ENCODE measurements around the gene PRKAR1B.
A peak's percentile ranks its signal among the peaks of the same experiment; 100 is the strongest.
"Not testable (repeated sequence)": the region's sequence is repeated elsewhere in the genome, so short reads cannot be mapped to it uniquely, and the experiment has no call there.

The PRKAR1B gene

DNA sequence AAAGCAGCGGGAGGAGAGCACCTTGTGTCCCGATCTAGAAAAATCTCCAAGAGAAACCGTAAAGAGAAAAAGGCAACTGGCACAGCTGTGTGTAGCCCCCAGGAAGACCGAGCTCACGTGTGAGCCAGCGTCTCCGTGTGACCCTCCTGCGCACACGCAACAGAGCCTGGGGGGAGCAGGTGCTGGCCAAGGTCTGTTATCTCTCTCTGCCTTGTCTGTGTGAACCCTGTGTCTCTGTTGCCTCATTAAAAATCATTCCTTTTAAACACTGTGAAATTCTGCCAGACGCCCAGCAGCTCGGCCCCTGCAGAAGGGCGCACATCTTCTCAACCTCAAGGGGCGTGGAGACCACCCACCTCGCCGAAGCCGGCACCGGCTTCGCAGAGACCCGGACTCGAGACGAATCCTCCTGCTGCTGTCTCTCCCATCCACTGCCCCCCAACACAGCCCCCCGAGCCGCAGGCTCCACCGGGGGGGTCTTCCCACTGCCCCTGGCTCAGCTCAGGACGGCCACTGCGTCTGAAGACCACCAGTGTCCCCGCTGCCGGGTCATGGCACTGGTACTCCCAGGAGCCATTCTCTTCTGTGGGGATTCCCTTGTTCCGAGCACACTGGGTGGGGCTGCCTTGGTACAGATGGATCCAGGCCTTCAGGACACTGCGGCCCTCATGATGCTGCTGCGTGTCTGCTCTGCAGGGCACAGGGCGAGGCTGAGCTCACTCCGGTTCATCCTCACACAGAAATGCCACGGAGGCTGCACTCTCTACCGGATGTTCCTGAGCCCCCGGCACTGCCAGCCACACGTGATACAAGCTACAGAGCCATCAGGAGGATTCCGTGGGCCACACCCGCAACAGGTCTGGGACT is 94.9 kb downstream of the PRKAR1B start:
- DNase-seq (ENCODE audit: low read depth, low spot score): no peak
- no peak overlapping the region for H3K27ac ChIP-seq

GRCh38 chr7:631291-631711 is 95.8 kb downstream of the PRKAR1B start:
- H3K27ac ChIP-seq: no peak overlapping the region
- no peak for DNase-seq (ENCODE audit: low read depth, low spot score)

DNA sequence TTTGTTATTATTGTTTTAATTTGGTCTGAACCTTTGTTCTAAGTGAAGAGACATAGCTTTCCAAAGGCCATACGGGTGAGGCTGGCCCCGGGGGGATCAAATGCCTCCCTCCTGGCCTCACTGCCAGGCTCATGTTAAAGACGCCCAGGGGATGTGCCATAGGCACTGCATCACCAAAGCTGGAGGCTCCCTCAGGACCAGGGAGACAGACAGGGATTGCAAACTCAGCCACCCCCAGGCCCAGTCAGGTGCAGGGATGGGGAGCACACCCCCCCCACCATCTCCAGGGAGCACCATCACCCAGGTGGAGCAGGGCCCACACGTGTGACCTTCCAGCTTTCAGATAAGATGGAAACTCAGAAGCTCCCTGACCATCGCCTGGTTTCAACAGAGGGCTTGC is 96.5 kb downstream of the PRKAR1B start:
- DNase-seq (ENCODE audit: low read depth, low spot score): no peak
- H3K27ac ChIP-seq: no peak overlapping the region

GRCh38 chr7:630111-630511 is 97.0 kb downstream of the PRKAR1B start:
- H3K27ac ChIP-seq: no peak overlapping the region
- DNase-seq (ENCODE audit: low read depth, low spot score): no peak

DNA sequence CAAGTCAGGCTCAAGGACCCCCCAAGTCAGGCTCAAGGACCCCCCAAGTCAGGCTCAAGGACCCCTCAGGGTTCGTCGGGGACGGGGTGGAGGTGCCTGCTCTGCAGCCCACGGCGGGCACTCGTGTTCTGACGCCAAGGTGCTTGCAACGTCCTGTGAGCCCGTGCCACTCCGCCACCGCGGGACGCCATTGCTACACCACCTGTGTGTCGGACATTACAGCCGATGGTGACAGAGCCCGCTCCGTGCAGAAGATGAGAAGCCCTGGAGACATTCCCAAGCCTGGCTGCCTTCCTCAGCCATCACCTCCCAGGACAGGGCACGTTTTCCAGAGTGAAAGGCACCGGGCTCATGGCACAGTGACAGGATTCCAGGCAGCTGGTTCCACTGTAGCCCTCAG is 98.3 kb downstream of the PRKAR1B start:
- no peak overlapping the region for H3K27ac ChIP-seq
- no peak for DNase-seq (ENCODE audit: low read depth, low spot score)

DNA sequence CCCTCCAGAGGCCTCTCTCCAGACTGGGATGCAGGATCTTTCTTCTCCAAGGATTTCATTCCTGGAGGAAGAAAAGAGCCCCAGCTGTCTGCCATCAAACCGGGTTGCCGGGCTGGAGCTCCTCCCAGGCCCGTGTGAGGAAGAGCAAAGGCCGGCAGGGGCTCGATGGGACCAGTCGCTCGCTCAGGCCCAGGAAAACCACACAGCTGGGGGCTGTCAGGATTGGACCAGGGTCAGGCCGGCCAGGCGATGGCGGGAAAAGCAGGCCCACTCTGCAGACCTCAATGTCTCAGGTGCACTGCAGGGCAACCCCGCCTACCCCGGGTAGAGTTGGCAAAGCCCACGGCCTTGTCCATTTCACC is 98.7 kb downstream of the PRKAR1B start:
- no peak overlapping the region for H3K27ac ChIP-seq
- no peak for DNase-seq (ENCODE audit: low read depth, low spot score)

- no peak for DNase-seq (ENCODE audit: low read depth, low spot score)
Observed at GRCh38 chr7:627661-628401, 99.2 kb downstream of the PRKAR1B start.

DNA sequence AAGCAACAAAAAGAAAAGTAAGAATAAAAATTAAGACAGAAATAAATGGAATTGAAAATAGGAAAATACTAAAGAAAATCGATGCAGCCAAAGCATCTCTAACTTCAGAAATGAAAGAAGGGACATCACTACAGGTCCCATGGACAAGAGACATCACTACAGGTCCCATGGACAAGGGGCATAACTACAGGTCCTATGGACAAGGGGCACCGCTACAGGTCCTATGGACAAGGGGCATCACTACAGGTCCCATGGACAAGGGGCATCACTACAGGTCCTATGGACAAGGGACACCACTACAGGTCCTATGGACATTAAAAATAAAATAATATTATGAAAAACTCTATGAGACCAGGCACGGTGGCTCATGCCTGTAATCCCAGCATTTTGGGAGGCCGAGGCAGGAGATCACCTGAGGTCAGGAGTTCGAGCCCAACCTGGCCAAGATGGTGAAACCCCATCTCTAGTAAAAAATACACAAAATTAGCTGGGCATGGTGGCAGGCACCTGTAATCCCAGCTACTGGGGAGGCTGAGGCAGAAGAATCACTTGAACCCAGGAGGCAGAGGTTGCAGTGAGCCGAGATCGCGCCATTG is 101.6 kb downstream of the PRKAR1B start:
- H3K27ac ChIP-seq: no peak overlapping the region
- no peak for DNase-seq (ENCODE audit: low read depth, low spot score)

More at GRCh38 chr7:627661-628401, 99.2 kb downstream of the PRKAR1B start:
- H3K27ac ChIP-seq: no peak overlapping the region

DNA sequence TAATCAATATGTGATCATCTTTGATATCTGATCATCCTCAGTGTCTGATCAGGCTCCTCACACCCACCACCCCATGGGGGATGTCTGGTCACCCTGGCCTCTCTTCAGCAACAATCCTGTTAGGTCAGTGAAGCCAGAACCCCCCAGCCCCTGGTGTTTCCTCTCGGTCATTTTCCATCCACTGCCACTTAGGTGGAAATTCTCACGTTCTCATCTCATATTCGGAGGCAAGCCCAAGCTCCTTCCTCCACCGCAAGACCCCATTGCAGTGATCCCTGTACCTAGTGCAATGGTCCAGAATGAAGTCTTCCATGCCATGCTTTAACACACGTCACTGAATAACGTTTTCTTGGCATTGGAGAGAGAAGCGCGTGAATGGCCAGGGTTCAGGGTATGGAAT is 103.6 kb downstream of the PRKAR1B start:
- DNase-seq (ENCODE audit: low read depth, low spot score): no peak
- no peak overlapping the region for H3K27ac ChIP-seq

DNA sequence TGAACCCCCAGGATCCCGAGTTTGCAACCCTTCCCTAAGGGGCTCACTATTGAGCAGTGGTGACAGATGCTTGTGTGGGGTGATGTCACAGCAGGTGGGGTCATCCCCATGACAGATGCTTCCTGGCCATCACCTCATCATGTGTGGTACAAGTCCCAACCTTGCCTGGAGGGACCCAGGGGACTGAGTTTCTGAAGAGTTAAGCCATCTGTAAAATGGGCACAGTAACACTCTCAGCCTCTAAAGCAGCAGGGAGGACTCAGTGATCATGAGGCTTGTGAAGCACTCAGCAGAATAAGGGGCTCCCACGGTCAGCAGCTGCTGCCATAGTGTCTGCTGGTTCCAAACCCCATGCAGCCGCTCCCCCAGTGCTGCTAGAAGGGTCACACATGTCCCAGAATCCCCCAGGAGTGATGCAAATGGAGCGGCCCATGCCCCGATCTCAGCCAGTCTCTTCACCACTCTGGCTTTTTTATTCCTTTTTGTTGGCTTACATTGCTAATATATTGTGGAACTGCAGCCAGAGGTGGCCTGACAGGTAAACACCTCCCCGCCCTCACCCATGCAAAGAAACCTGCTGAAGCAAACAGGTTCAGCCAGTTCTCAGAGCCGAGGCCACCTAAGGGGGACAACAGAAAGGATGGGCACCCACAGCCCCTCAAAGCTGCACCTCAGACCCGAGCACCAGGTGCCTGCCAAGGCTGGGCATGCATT is 105.4 kb downstream of the PRKAR1B start:
- no peak for DNase-seq (ENCODE audit: low read depth, low spot score)
- no peak overlapping the region for H3K27ac ChIP-seq

DNA sequence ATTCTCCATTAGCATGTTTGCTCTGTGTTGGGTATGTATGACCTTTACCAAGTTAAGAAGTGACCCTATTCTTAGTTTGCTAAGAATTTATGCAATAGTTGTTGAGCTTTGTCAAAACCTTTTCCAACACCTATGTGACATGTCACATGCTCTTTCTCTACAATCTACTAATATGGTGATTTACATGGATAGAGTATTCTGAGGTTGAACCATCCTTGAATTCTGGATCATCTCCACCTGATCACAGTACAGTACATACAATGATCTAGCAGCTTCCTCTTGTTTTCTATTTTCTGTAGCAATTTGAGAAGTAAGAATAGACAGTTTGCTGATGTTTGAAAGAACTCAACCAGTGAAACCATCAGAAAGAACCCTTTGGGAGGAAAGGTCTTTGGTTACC is 106.2 kb downstream of the PRKAR1B start:
- no peak for DNase-seq (ENCODE audit: low read depth, low spot score)
- no peak overlapping the region for H3K27ac ChIP-seq

GRCh38 chr7:620056-620455 is 107.0 kb downstream of the PRKAR1B start:
- peak overlapping the region; percentile 4 for H3K27ac ChIP-seq
- no peak for DNase-seq (ENCODE audit: low read depth, low spot score)

- H3K27ac ChIP-seq: no peak overlapping the region
- DNase-seq (ENCODE audit: low read depth, low spot score): no peak
Observed at GRCh38 chr7:619368-619840, 107.7 kb downstream of the PRKAR1B start.

GRCh38 chr7:618539-619367 is 108.3 kb downstream of the PRKAR1B start:
- DNase-seq (ENCODE audit: low read depth, low spot score): no peak

GRCh38 chr7:617614-618538 is 109.2 kb downstream of the PRKAR1B start:
- DNase-seq (ENCODE audit: low read depth, low spot score): no peak
- no peak overlapping the region for H3K27ac ChIP-seq

More at GRCh38 chr7:618539-619367, 108.3 kb downstream of the PRKAR1B start:
- no peak overlapping the region for H3K27ac ChIP-seq

- H3K27ac ChIP-seq: peak overlapping the region; percentile 41
- DNase-seq (ENCODE audit: low read depth, low spot score): no peak
Observed at GRCh38 chr7:613442-614140, 113.5 kb downstream of the PRKAR1B start.

GRCh38 chr7:611837-612236 is 115.2 kb downstream of the PRKAR1B start:
- DNase-seq (ENCODE audit: low read depth, low spot score); H3K27ac ChIP-seq: not testable (repeated sequence)

DNA sequence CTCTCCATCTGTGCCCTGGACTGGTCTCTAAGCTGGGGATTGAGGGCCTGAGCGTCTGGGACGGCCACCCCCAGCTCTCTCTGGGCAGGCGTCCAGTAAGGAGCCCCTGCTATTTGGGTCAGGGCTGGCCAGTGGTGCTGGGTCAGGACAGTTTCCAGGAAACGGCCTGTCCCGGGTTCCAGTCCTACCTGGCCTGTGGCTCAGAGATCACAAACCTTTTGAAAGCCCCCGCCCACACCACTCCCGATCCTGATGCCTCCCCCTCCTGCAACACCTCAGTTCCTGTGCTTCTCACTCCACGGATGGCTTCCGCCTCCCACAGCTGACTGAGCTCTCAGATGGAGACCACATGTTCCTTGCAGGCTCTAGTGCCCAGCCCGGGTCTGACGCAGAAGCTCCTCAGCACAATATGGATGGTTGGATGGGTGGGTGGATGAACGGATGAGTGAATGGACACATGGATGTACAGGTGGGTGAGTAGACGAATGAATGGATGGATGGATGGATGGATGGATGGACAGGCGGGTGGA is 115.7 kb downstream of the PRKAR1B start:
- no peak overlapping the region for H3K27ac ChIP-seq
- no peak for DNase-seq (ENCODE audit: low read depth, low spot score)

Measured in epithelial cell of prostate (primary cell).